ENCODE data around the gene KIAA1958. TPM values are rescaled to one million over a fixed set of nuclear protein-coding genes. Genes with fewer than 3 reads are reported as not detected.

The KIAA1958 gene, protein sequence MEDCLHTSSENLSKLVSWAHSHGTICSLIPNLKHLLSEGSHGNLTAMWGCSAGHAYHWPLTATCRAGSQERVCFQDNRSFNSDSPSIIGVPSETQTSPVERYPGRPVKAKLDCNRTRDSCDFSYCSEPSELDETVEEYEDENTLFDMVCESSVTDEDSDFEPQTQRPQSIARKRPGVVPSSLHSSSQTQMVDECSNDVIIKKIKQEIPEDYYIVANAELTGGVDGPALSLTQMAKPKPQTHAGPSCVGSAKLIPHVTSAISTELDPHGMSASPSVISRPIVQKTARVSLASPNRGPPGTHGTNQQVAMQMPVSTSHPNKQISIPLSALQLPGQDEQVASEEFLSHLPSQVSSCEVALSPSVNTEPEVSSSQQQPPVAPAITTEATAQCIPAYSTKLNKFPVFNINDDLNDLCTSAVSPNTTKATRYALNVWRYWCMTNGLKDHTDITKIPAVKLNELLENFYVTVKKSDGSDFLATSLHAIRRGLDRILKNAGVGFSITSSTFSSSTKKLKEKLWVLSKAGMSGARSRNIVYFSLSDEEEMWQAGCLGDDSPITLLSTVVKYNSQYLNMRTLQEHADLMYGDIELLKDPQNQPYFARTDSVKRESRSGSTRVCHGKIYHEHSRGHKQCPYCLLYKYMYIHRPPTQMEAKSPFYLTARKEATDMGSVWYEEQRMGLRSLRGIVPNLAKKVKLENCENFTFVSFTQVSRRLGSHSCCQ
- 3.7 and 6.7 TPM in 2 replicates for polyA plus RNA-seq (2011; rRNA removed)
- polyA plus RNA-seq (2012; cell fraction: cytosol; rRNA removed): 2.0 and 2.6 TPM in 2 replicates
- 2.2 TPM in 2 replicates for polyA plus RNA-seq (2012; cell fraction: nucleus; rRNA removed)
- 2.0 to 2.2 TPM (median 2.1 TPM) in 3 replicates for polyA plus RNA-seq (2017; fragmentation: RNase III; extraction: RNeasy Plus Mini Kit Qiagen cat#74134 plus additional on column Dnase treatment)
- polyA minus RNA-seq (2011; rRNA and poly(A)+ RNA removed): 50.1 and 57.8 TPM in 2 replicates

DNA sequence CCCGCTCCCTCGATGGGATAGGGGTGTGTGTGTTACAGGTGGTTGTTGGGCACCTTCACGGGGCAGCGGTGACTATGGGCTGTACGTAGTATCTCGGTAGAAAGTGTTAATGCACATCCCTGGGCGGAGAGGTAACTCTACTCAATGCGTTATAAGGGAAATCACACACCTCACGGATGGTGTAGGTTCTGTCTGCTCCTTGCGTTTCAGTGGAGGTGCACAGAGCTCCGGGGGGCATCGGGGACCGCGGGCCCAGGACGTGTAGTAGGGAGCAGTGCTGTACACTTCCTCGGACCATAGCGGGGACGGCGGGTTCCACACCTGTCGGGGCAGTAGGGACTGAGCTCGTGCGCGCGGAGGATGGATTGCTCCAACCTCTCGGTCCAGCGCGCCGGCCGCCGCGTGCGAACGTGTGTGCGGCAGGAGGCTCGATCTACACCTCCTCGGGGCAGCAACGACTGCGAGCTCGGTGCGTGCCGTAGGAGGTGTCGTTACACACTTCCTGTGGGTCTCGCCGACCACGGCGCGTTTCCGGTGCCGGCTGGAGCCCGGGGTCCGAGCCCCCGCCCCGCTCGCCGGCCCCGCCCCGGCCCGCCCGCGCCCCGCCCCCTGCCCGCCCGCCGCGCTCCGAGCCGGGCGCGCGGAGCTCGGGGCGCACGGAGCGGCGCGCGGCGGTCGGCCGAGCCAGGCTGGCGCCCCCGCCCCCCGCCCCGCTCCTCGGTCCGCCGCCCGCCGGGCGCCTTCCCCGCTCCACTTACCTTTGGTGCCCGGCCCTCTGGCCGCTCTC, at the start of gene KIAA1958:
TSS of gene KIAA1958 (plus strand) at position 607 of the 787 bp plus-strand sequence. CDS start 87,254 bp downstream, outside the sequence.
- ChIA-PET POLR2A (interaction anchor here (0.6 to 2.0 kb wide), 10 partner anchors 8 to 373 kb away, joined by 4 to 14 read pairs (median 6); partner anchors contain the start of gene HSDL2), CTCF (interaction anchor here (0.5 to 1.5 kb wide), 3 partner anchors 10 to 737 kb away, joined by 3 to 5 read pairs (median 3); no protein-coding TSS in a partner anchor)
- Histone ChIP-seq H3K27ac (peak within 1 kb of the TSS; percentile 87 to 89), H3K4me2 (peak within 1 kb of the TSS; percentile 74), H3K9me3 (no peaks in the 10 kb centered on the region), H3K4me1 (peaks cover 18% of the 10 kb centered on the region), H3K4me3 (peak within 1 kb of the TSS; percentile 97)
- FAIRE-seq (no peak), ATAC-seq (peak; percentile 91 to 97), DNase-seq (ENCODE audit: low read depth in 1 of 2, low spot score in 1 of 2) (peak; percentile 89 to 91)
- 6% methylated on average over 34 of the region's 93 CpGs for WGBS (ENCODE audit: missing lambda C conversion rate)
- TF ChIP-seq KDM5A (IDR thresholded peaks at IDR 0.05): no peak
- no peak for TF ChIP-seq SREBF2 (IDR thresholded peaks at IDR 0.05)
- TF ChIP-seq, protein P1, sequence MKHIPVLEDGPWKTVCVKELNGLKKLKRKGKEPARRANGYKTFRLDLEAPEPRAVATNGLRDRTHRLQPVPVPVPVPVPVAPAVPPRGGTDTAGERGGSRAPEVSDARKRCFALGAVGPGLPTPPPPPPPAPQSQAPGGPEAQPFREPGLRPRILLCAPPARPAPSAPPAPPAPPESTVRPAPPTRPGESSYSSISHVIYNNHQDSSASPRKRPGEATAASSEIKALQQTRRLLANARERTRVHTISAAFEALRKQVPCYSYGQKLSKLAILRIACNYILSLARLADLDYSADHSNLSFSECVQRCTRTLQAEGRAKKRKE (CRISPR knock-in tag; IDR thresholded peaks at IDR 0.05; ENCODE audit: low read depth): 0 out of 2 replicates have a peak, but pooled peaks have one; percentile 21
- TF ChIP-seq ZFP36 (IDR thresholded peaks at IDR 0.05; ENCODE audit: borderline replicate concordance, partially characterized antibody): no peak
- TF ChIP-seq, protein P2, sequence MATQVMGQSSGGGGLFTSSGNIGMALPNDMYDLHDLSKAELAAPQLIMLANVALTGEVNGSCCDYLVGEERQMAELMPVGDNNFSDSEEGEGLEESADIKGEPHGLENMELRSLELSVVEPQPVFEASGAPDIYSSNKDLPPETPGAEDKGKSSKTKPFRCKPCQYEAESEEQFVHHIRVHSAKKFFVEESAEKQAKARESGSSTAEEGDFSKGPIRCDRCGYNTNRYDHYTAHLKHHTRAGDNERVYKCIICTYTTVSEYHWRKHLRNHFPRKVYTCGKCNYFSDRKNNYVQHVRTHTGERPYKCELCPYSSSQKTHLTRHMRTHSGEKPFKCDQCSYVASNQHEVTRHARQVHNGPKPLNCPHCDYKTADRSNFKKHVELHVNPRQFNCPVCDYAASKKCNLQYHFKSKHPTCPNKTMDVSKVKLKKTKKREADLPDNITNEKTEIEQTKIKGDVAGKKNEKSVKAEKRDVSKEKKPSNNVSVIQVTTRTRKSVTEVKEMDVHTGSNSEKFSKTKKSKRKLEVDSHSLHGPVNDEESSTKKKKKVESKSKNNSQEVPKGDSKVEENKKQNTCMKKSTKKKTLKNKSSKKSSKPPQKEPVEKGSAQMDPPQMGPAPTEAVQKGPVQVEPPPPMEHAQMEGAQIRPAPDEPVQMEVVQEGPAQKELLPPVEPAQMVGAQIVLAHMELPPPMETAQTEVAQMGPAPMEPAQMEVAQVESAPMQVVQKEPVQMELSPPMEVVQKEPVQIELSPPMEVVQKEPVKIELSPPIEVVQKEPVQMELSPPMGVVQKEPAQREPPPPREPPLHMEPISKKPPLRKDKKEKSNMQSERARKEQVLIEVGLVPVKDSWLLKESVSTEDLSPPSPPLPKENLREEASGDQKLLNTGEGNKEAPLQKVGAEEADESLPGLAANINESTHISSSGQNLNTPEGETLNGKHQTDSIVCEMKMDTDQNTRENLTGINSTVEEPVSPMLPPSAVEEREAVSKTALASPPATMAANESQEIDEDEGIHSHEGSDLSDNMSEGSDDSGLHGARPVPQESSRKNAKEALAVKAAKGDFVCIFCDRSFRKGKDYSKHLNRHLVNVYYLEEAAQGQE (IDR thresholded peaks at IDR 0.05): no peak
- TF ChIP-seq CEBPB (IDR thresholded peaks at IDR 0.05): no peak
- TF ChIP-seq, protein P3, sequence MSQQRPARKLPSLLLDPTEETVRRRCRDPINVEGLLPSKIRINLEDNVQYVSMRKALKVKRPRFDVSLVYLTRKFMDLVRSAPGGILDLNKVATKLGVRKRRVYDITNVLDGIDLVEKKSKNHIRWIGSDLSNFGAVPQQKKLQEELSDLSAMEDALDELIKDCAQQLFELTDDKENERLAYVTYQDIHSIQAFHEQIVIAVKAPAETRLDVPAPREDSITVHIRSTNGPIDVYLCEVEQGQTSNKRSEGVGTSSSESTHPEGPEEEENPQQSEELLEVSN (IDR thresholded peaks at IDR 0.05; ENCODE audit: borderline replicate concordance, low read depth): peak; percentile 76; the same call in 1 of the 2 replicates
- TF ChIP-seq FOXS1 (CRISPR knock-in tag; IDR thresholded peaks at IDR 0.05): no peak
- TF ChIP-seq MAZ (IDR thresholded peaks at IDR 0.05; ENCODE audit: borderline replicate concordance, low read depth, low read length): no peak
- TF ChIP-seq PHF8 (IDR thresholded peaks at IDR 0.05; ENCODE audit: borderline replicate concordance, low read depth): peak; percentile 47
- TF ChIP-seq CBX2 (IDR thresholded peaks at IDR 0.05; ENCODE audit: borderline replicate concordance, low read depth): no peak
- TF ChIP-seq, protein P4, sequence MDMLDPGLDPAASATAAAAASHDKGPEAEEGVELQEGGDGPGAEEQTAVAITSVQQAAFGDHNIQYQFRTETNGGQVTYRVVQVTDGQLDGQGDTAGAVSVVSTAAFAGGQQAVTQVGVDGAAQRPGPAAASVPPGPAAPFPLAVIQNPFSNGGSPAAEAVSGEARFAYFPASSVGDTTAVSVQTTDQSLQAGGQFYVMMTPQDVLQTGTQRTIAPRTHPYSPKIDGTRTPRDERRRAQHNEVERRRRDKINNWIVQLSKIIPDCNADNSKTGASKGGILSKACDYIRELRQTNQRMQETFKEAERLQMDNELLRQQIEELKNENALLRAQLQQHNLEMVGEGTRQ (IDR thresholded peaks at IDR 0.05): no peak
- TF ChIP-seq, protein P5, sequence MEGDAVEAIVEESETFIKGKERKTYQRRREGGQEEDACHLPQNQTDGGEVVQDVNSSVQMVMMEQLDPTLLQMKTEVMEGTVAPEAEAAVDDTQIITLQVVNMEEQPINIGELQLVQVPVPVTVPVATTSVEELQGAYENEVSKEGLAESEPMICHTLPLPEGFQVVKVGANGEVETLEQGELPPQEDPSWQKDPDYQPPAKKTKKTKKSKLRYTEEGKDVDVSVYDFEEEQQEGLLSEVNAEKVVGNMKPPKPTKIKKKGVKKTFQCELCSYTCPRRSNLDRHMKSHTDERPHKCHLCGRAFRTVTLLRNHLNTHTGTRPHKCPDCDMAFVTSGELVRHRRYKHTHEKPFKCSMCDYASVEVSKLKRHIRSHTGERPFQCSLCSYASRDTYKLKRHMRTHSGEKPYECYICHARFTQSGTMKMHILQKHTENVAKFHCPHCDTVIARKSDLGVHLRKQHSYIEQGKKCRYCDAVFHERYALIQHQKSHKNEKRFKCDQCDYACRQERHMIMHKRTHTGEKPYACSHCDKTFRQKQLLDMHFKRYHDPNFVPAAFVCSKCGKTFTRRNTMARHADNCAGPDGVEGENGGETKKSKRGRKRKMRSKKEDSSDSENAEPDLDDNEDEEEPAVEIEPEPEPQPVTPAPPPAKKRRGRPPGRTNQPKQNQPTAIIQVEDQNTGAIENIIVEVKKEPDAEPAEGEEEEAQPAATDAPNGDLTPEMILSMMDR (IDR thresholded peaks at IDR 0.05): no peak
- no peak for TF ChIP-seq NR3C1 (IDR thresholded peaks at IDR 0.05)
- TF ChIP-seq, protein P6, sequence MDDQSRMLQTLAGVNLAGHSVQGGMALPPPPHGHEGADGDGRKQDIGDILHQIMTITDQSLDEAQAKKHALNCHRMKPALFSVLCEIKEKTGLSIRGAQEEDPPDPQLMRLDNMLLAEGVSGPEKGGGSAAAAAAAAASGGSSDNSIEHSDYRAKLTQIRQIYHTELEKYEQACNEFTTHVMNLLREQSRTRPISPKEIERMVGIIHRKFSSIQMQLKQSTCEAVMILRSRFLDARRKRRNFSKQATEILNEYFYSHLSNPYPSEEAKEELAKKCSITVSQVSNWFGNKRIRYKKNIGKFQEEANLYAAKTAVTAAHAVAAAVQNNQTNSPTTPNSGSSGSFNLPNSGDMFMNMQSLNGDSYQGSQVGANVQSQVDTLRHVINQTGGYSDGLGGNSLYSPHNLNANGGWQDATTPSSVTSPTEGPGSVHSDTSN (IDR thresholded peaks at IDR 0.05): no peak
- no peak for TF ChIP-seq BHLHE40 (IDR thresholded peaks at IDR 0.05; ENCODE audit: low read depth, low read length)
- TF ChIP-seq, protein P7, sequence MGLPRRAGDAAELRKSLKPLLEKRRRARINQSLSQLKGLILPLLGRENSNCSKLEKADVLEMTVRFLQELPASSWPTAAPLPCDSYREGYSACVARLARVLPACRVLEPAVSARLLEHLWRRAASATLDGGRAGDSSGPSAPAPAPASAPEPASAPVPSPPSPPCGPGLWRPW (IDR thresholded peaks at IDR 0.05): no peak
- no peak for TF ChIP-seq HEYL (CRISPR knock-in tag; IDR thresholded peaks at IDR 0.05)
- TF ChIP-seq, protein P8, sequence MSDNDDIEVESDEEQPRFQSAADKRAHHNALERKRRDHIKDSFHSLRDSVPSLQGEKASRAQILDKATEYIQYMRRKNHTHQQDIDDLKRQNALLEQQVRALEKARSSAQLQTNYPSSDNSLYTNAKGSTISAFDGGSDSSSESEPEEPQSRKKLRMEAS (IDR thresholded peaks at IDR 0.05): peak; percentile 96
- TF ChIP-seq RAD21 (conservative IDR thresholded peaks at IDR 0.05 in 1 of 2, IDR thresholded peaks at IDR 0.05 in 1 of 2): no peak
- no peak for TF ChIP-seq POLR2AphosphoS2 (conservative IDR thresholded peaks at IDR 0.05; ENCODE audit: low read length)
- no peak for TF ChIP-seq ZC3H11A (IDR thresholded peaks at IDR 0.05)
- no peak for TF ChIP-seq RCOR1 (IDR thresholded peaks at IDR 0.05; ENCODE audit: low read depth, low read length)
- TF ChIP-seq JUNB (IDR thresholded peaks at IDR 0.05): no peak
- no peak for TF ChIP-seq GATA3 (IDR thresholded peaks at IDR 0.05; ENCODE audit: borderline replicate concordance)
- TF ChIP-seq ZSCAN20 (CRISPR knock-in tag; IDR thresholded peaks at IDR 0.05): no peak
